Choroid plexus epithelial cell (primary cell): ENCODE data around the gene CDH4.

Source experiments
- DNase-seq: peaks from one replicate; pipeline ENCODE4 v3.0.0-alpha.2; 2010; ENCODE audit warnings: low read depth
- H3K4me3 ChIP-seq: 2 replicates; pipeline ENCODE4 v1.5.1; 2011; ENCODE audit warnings: low read depth, mild to moderate bottlenecking, control low read depth, low read length, moderate library complexity
- TF ChIP-seq, protein P1 (sequence below): conservative IDR thresholded peaks from 2 replicates; pipeline ENCODE4 v1.5.1; 2011; ENCODE audit warnings: low read depth, mild to moderate bottlenecking, control low read depth, inconsistent platforms, low read length, moderate library complexity

CDH4 gene

GRCh38 chr20:61588411-61589385 lies 336.6 kb downstream of the CDH4 start:
- TF ChIP-seq, protein P1, sequence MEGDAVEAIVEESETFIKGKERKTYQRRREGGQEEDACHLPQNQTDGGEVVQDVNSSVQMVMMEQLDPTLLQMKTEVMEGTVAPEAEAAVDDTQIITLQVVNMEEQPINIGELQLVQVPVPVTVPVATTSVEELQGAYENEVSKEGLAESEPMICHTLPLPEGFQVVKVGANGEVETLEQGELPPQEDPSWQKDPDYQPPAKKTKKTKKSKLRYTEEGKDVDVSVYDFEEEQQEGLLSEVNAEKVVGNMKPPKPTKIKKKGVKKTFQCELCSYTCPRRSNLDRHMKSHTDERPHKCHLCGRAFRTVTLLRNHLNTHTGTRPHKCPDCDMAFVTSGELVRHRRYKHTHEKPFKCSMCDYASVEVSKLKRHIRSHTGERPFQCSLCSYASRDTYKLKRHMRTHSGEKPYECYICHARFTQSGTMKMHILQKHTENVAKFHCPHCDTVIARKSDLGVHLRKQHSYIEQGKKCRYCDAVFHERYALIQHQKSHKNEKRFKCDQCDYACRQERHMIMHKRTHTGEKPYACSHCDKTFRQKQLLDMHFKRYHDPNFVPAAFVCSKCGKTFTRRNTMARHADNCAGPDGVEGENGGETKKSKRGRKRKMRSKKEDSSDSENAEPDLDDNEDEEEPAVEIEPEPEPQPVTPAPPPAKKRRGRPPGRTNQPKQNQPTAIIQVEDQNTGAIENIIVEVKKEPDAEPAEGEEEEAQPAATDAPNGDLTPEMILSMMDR, result no peak
- DNase-seq, result peak; percentile 90
- peak overlapping the region; percentile 14 for H3K4me3 ChIP-seq

DNA sequence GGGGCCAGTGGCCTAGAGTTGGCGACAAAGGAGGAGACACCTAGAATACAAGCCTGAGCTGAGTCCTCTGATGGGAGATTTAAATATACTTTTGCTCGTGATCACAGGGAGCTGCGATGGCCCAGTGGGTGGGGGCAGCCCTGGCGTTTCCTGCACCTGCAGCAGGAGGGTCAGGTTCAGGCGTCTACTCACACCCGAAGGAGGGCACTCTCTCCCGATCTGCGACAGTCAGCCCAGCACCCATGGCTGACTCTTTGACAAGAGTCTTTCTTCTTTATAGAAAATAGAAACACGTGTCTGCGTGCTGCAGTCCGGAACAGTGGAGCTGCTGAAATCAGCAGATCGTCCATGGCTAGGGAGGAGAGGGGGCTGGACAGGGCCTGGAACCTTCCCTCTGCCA lies 338.2 kb downstream of the CDH4 start:
- TF ChIP-seq, protein P1, result no peak
- no peak for DNase-seq
- no peak overlapping the region for H3K4me3 ChIP-seq

DNA sequence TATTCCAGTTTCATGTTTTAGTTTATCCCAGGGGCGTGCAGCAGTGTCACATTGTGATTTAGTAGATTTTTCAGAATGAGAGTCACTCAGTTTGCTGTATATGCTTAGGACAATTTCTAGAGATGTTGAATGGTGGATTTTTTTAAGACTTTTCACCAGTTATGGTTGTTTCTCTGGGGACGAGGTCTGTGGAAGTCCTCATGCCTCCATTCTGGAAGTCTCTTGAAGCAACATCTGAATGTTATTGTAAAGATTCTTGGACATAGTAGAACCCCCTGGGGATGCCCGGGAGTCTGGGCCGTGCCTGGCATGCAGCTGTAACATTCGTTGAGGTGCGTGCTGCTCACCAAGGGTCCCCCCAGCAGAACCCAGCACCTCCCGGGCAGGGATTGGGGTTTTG lies 341.5 kb downstream of the CDH4 start:
- TF ChIP-seq, protein P1, result no peak
- H3K4me3 ChIP-seq, result no peak overlapping the region
- DNase-seq, result no peak

DNA sequence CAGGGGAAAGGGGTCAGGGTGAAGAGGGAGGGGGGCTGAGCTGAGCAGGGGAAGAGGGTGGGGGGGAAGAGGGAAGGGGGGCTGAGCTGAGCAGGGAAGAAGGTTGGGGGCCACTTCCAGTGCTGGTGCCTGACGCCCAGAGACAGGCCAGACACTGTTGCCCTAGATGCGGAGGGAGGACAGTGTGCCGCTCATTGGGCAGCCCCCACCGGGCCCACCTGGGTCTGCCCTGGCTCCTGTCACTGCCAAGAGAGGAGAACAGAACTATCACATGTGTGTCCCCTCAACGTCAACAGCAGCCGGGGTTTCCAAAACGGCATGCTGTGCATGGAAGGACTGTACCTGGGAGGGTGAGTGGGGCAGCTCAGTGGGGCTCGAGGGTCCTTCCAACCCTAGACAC lies 342.1 kb downstream of the CDH4 start:
- H3K4me3 ChIP-seq, result no peak overlapping the region
- no peak for DNase-seq
- TF ChIP-seq, protein P1, result no peak

- no peak for DNase-seq
- TF ChIP-seq, protein P1, result no peak
- H3K4me3 ChIP-seq, result no peak overlapping the region
These were observed 343.2 kb downstream of the CDH4 start for GRCh38 chr20:61595216-61595615.

DNA sequence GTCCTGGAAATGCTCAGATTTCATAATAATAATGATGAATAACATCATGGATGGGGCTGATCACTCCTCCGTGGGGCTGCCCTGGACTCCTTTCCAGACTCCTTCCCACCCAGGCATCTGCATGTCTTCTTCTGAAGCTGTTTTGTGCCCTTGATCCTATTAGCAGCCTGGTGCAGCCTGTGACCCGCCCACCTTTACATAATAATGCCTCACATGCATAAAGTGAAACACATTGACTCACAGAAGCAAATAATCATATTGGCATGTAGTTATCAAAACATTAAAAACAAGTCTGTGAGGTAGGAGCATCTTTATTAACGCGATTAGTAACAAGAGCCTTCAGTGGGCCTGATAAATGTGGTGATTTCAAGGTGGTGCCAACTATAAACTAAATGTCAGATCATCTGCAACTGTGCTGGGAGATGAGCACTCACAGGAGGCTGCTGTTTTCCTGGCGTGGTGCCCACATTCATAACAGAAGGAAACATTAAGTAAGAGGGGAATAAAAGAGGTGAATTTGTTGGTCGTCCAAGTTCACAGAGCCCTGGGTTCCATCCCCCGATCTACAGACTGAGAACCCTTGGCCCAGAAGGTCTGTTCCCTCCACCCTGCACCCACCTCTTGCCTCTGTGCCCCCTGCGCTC lies 344.7 kb downstream of the CDH4 start:
- TF ChIP-seq, protein P1, result no peak
- no peak overlapping the region for H3K4me3 ChIP-seq
- peak; percentile 66 for DNase-seq
